Stimulated activated CD4-positive, alpha-beta T cell treated with anti-CD3 and anti-CD28 coated beads, TNF-alpha, amount 100 ng/mL, for 1 hour (primary cell): ENCODE measurements around the gene KIAA1191.
A peak's percentile ranks its signal among the peaks of the same experiment; 100 is the strongest.

Source experiments
- DNase-seq, 3 donors: peaks; one replicate each; pipeline ENCODE4 v3.0.0-alpha.2; 2020; ENCODE audit warnings: low read depth in 3 of 3, low spot score in 1 of 3

The KIAA1191 gene

GRCh38 chr5:176389135-176390123, 27.9 kb upstream of the KIAA1191 start:
- no peak for DNase-seq

- peak; percentile 96 to 98 (median 98) for DNase-seq
Measured at GRCh38 chr5:176388444-176389134, 27.0 kb upstream of the KIAA1191 start, which contains the start of the genes HIGD2A and NOP16. HIGD2A (plus strand) TSS chr5:176388751; CDS start chr5:176388820, 69 bp downstream. NOP16 (minus strand) TSS chr5:176388598; CDS start chr5:176388539, 59 bp downstream.

GRCh38 chr5:176388003-176388443, 26.5 kb upstream of the KIAA1191 start:
- no peak for DNase-seq

DNA sequence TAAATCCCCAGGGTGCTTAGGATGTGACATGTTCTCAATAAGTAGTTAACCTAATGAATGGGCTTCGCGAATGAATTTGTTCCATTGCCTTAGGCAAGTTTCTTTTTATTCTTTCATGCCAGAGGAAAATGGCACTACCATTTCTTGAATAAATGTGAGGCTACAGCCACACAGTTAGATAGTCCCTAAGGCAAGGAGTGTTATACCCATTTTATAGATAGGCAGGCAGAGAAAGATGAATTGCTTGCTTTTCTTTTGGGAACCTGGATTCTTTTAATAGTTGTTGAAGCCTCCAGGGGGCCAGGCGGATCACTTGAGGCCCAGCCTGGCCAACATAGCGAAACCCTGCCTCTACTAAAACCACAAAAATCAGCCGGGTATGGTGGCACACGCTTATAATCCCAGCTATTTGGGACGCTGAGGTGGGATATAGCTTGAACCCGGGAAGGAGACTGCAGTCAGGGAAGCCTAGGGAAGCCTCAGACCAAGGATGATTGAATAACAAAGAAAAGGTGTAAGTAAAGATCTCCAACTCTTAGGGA, 25.9 kb upstream of the KIAA1191 start:
- DNase-seq: no peak

- no peak for DNase-seq
Measured at GRCh38 chr5:176386491-176386890, 24.9 kb upstream of the KIAA1191 start.

- no peak for DNase-seq
Measured at GRCh38 chr5:176384991-176385390, 23.4 kb upstream of the KIAA1191 start.

DNA sequence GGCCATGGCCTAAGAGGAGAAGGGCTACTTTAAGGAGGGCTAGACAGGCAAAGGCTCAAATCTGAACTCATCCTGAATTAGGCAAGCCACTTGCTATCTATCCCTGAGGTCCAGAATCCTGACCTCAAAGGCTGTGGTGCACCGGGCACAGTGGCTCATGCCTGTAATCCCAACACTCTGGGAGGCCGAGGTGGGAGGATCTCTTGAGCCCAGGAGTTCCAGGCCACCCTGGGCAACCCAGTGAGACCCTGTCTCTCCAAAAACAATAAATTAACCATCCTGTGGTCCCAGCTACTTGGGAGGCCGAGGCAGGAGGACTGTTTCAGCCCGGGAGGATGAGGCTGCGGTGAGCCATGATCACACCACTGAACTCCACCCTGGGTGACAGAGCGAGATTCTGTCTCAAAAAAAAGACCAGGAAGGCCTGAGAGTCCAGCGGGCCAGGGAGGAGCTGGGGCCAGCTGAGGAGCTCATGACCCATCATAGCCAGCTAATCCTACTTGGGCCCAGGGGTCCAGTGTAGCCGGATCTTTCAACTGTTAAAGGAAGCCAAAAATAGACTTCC, 22.9 kb upstream of the KIAA1191 start:
- DNase-seq: no peak

DNA sequence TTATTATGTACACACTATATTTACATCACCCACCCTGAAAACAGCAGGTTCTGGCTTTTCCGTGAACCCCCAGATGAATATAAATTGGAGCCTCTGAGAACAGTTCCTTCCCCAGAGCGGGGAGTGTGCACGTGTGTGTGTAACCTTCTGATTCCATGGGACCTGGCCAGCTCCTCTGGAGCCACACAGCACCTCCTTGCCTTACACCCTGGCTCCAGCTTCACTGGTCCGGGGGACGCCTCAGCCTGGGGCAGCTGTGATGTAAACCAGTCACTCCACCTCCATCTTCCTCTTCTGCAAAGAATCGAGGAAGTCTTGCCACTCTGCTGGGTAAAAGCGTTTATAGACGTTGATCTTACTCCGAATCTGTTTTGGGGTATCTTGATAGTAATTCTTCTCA, 22.4 kb upstream of the KIAA1191 start:
- DNase-seq: no peak

DNA sequence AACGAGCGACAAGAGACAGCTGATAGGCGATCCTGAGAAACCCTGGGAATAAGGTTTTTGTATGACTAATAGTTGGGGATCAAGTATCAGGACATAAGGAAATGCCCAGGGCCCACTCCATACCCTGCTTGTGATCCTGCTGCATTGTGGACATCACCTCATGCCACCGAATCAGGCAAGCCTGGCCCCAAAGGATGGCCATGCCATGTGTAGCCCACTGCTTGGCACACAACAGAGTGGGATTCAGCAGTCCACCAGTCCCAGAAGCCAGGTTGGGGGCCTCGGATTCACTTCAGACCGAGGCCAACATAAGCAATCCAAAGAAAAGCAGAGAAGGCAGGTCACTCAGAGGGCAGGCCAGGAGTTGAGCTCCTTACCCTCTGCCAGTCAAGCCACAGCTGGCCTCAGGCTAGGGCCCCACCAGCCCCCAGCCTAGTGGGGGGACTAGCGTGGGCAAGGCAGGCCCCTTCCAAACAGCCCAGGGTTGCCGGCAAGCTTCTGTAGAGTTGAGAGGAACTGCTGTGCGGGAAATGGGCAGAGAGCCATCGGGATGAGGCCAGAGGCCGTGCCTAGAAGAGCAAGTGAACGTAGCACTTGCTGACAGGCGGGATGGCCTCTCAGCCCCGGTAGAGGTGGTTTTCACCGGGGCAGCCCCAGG, 21.8 kb upstream of the KIAA1191 start:
- no peak for DNase-seq

- DNase-seq: no peak
Measured at GRCh38 chr5:176382721-176383120, 21.2 kb upstream of the KIAA1191 start.

DNA sequence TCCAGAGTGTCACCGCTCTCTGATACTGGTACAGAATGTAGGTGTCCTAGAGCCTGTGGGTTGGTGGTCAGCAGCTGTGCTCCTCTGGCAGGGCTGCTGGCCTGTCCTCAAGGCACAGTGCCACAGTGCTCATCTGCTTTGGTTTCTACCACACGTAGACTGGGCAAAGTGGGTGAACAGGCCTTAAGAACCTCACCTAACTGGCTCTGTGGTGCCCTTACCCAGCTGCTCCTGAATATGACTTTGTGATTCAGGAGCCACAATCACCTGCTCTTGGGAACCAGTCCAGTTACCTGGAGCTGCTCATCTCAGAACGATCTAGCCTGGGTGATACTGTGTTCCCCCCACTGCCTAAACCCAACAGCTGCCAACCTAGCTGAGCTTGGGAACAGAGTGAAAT, 20.4 kb upstream of the KIAA1191 start:
- no peak for DNase-seq

DNA sequence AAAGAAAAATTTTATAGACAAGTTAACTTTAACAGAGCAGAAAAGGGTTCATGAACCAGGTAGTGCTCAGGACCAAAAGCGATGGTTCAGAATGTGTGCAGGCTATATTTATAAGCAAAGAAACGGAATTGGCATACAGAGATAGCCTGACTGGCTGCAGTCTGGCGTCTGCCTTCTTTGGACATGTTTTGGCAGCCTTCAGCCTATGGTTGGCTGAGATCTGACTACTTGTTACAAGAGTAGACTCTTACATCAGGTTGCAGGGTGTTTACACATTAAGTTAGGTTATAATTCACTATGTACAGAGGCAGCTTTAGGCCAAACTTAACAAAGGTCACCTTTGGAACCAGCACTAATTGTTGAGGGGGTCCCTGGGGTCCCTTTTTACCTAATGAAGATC, 19.9 kb upstream of the KIAA1191 start:
- DNase-seq: no peak

DNA sequence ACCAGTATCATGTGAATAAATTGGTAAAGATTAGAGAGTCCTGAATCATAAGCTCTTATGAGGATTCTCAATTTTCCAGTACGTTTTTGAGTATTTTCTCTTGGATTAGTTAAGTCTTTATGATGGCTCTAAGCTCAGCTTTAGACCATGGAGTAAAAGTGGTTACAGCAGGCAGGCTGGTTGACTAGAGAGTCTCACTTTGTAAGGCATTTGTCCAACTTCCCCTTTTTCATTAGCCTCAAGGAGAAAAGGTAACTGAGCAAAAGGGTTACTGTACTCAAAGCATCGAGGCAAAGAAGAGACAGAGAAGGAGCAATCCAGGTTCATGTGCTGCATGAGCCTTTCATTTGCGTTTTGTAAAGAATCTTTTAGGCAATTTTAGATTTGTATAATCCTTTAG, 18.3 kb upstream of the KIAA1191 start:
- no peak for DNase-seq

DNA sequence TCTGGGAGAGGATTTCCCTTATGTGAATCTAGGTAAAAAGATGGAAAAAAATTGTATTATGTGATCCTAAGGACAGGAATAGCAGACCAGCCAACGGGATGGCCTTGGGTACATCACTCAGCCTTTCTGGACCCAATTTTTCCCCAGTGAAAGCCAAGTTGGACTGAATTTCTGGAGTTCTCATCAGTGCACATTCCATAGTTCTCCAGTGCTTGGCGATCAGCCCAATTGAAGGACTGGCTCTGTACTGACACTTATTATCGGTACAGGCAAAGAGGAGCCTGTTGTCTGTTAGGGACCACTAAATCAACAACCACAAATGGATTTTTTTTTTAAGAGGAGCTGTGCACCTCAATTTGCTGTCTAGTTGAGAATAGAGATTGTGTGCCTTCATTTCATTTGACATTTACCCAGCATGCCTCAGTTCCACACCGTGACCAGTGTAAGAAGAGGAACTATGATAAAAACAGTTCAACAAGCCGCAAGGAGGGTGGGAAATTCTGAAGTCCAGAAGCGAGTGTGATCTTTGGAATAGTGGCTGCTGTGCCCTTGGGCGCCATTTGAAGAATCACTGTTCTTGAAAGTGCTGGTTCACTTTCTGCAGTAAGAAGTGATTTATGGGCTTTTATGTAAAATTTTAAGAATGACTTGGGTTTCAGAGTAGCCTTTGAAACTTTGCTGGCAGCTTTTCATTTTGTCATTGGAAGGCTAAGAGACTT, 11.7 kb upstream of the KIAA1191 start:
- no peak for DNase-seq

DNA sequence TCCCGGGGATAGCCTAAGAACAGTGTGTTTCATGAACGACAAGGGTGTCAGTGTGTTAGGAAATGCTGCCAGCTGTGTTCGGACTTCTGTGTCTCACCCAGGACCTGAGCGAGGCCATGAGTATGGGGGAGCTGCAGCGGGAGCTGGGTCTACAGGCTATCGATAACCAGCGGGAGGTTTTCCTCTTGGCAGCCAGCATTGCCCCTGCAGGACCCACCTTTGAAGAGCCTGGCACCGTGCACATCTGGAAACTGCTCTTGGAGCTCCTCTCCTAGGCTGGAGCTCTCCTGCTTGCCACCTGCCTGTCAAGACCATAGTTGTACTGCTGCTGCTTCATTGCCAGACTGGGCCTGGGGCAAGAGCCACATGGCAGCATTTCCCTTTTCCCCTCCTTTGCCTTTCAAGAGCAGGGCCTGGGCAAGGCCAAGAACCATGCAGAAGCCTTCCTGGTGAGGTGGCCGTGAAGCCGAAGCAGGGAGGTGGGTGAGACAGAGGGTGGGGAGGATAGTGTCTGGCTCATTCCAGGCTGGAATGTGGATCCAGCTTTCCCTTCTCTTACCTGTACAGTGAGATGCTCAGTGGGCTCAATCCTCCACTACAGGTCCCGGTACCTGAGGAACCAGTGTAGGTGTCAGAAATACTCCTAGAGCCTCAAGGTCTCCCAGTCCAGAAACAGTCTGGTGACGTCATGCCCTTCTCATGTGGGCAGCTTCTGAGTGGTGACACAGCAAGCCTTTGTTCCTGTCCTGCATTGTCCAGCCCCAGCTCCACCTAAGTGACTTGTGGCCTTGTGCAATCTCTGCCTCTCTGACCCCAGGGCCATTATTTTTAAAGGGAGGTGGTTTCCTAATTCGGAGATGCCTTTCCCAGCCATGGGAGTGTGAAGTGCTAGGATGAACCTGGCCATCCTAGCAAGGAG, 10.3 kb upstream of the KIAA1191 start:
- DNase-seq: no peak

DNA sequence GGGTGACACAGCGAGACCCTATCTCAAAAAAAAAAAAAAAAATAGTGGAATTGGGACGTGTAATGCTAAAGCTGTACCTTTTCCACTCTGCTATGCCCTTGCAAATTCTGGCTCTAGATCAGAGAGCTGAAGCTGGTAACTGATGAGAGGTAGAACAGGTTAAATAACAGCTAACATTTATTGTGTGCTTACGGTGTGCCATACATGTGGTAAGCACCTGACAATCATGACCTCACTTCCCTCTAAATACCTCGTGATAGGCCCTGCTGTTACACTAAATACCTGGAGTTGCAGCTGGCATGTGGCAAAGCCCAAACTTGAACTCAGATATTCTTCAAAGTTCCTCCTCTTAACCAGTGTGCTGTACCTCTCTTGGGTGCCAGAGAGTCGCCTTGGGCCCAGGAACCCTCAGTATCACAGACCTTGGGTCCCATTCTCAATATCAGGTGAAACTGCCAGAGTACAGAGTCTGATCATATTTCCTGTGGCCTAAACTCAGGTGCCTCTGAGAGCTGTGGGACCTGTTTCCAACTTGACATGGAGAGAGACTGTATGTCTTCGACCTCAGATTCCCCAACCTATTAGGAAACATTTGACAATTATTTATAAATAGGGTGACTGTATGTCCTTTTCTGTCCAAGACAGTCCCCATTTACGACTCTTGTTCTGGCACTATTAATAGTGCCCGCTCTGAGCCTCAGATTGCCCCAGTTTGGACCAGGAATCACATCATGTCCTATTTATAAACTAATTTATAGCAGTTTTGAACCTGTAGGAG, 8.6 kb upstream of the KIAA1191 start:
- DNase-seq: no peak

DNA sequence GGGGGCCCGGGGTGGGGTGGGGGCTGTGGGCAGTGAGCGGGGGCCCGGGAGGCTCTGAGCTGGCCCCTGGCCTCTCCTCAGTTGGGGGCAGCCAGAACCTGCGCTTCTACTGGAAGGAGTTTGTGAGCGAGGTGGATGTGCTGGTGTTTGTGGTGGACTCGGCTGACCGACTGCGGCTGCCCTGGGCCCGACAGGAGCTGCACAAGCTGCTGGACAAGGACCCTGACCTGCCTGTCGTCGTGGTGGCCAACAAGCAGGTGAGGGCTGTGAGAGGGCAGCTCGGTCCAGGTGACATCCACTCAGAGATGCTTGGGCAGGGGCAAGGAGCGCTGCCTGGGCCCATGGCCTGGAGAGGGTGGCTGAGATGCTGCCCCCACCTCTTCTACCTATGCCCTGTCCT, 7.2 kb upstream of the KIAA1191 start:
- DNase-seq: no peak

DNA sequence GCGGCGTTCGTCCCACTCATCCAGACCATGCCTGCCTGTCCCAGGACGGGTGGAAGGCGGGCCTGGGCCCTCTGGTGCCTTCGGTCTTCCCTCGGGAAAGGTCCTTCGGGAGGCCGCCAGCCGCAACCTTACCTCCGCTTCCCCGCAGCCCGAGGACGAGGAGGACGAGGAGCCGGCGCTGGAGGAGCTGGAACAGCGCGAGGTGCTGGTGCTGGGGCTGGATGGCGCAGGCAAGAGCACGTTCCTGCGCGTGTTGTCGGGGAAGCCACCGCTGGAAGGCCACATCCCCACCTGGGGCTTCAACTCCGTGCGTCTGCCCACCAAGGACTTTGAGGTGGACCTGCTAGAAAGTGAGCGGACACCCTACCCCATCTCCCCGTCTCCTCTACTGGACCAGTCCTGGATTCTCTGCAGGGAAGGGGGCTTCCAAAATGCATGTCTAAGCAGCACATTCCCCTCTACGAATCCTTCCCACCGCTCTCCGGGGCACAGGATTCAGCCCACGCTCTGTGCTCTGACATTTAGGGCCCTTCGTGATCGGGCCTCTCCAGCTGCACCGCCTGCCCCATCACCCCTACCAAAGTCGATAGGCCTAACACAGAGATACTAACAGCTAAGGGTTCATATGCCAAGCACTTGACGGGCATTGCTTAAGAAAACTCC, 4.8 kb upstream of the KIAA1191 start:
- DNase-seq: no peak
